ENCODE data around the gene CCDC80.

The CCDC80 gene

DNA sequence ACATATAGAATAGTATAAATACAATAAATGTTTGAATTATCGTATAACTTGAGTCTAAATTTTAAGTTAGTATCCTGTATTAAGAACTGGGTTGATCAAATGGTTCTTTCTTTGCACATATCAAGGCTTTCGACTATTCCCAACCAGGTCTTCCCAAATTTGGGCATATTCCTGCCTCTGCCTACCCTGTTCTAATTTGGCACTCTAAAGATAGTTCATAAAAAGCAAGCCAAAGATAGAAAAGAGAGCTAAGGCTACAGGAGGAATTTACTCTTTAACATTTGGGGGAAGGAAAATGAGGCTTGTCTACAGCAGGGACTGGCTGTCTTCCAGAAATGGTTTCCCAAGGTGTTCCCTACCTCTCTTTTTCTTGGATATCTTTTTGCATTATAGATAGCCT lies 43.0 kb downstream of the CCDC80 start:
- in situ Hi-C loops (cut with HindIII; ENCODE audit: low sequenced_read_pairs), result no loop called here
- TF ChIP-seq, protein P1, sequence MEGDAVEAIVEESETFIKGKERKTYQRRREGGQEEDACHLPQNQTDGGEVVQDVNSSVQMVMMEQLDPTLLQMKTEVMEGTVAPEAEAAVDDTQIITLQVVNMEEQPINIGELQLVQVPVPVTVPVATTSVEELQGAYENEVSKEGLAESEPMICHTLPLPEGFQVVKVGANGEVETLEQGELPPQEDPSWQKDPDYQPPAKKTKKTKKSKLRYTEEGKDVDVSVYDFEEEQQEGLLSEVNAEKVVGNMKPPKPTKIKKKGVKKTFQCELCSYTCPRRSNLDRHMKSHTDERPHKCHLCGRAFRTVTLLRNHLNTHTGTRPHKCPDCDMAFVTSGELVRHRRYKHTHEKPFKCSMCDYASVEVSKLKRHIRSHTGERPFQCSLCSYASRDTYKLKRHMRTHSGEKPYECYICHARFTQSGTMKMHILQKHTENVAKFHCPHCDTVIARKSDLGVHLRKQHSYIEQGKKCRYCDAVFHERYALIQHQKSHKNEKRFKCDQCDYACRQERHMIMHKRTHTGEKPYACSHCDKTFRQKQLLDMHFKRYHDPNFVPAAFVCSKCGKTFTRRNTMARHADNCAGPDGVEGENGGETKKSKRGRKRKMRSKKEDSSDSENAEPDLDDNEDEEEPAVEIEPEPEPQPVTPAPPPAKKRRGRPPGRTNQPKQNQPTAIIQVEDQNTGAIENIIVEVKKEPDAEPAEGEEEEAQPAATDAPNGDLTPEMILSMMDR (IDR thresholded peaks at IDR 0.05; ENCODE audit: low read depth, low read length, missing control alignments), result no peak
- DNase-seq (ENCODE audit: low read depth), result no peak
- no peak overlapping the region for H3K4me3 ChIP-seq (ENCODE audit: low read depth, low read length)

DNA sequence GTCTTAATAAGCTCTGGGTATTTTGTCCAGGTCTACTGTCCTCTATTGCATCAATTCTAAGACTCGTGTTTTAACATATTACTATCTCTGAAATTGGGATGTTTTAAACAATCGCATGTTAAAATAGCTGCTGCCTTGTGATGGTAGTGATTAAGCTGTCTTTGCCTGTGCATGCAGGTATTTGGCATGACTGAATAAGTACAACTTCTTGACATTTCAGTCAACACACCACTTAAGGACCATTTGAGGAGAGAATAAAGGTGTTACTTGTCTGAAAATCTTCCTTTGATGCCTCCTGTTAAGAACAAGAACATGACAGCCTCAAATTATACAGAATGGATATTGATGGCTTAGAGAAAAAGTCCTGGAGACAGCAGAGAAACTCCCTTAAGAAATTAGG lies 46.1 kb downstream of the CCDC80 start:
- in situ Hi-C loops (cut with HindIII; ENCODE audit: low sequenced_read_pairs), result no loop called here
- no peak overlapping the region for H3K4me3 ChIP-seq (ENCODE audit: low read depth, low read length)
- TF ChIP-seq, protein P1 (IDR thresholded peaks at IDR 0.05; ENCODE audit: low read depth, low read length, missing control alignments), result no peak
- no peak for DNase-seq (ENCODE audit: low read depth)

DNA sequence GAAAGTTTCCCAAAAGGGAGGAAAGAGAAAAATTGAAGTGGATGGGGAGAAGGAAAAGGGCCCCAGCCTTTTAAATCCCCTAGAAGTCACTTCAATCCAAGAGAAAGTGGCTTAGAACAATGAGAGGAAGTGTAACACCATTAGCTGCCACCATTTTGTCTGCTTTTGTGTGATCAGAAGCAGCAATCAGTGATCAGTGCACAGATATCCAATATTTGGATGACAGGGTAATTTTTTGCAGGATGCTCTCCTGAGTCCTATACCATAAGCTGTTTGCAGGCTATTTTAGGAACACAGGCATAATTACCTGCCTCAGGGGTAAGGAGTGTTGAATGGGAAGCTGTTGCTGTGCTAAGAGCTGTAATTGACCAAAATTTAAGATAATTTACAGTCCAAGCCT lies 47.7 kb downstream of the CCDC80 start:
- no peak for DNase-seq (ENCODE audit: low read depth)
- in situ Hi-C loops (cut with HindIII; ENCODE audit: low sequenced_read_pairs), result no loop called here
- TF ChIP-seq, protein P1 (IDR thresholded peaks at IDR 0.05; ENCODE audit: low read depth, low read length, missing control alignments), result no peak
- H3K4me3 ChIP-seq (ENCODE audit: low read depth, low read length), result no peak overlapping the region

DNA sequence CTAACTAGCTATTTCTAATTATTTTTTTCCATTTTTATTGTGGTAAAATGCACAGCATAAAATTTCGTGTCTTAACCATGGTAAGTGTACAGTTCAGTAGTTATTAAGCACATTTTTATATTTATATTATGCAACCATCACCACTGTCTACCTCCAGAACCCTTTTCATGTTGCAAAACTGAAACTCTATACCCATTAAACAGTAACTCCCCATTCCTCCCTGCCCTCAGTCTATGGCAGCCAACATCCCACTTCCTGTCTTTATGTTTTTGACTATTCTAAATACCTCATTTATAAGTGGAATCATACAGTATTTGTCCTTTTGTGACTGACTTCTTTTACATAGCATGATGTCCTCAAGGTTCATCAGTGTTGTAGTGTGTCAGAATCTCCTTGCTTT lies 53.6 kb downstream of the CCDC80 start:
- TF ChIP-seq, protein P1 (IDR thresholded peaks at IDR 0.05; ENCODE audit: low read depth, low read length, missing control alignments), result no peak
- H3K4me3 ChIP-seq (ENCODE audit: low read depth, low read length), result no peak overlapping the region
- in situ Hi-C loops (cut with HindIII; ENCODE audit: low sequenced_read_pairs), result no loop called here
- DNase-seq (ENCODE audit: low read depth), result no peak

DNA sequence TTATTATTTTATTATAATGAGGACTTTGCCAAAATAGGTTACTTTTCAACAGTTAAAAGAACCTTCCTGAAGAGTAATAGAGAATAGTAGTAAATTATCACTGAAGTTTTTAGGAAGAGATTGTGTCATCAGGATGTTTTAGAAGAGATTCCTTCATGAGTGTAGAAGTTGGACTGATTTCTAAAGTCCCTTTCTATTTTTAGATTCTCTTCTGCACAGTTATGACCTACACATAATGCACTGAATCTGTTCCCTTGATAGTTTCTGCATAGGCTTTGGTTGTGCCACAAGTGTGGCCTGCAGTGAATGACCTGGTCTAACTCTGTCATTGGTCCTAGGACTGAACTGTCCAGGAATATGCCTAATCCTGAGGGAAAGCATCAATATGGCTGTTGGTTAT lies 55.2 kb downstream of the CCDC80 start:
- in situ Hi-C loops (cut with HindIII; ENCODE audit: low sequenced_read_pairs), result no loop called here
- TF ChIP-seq, protein P1 (IDR thresholded peaks at IDR 0.05; ENCODE audit: low read depth, low read length, missing control alignments), result no peak
- H3K4me3 ChIP-seq (ENCODE audit: low read depth, low read length), result no peak overlapping the region
- no peak for DNase-seq (ENCODE audit: low read depth)

DNA sequence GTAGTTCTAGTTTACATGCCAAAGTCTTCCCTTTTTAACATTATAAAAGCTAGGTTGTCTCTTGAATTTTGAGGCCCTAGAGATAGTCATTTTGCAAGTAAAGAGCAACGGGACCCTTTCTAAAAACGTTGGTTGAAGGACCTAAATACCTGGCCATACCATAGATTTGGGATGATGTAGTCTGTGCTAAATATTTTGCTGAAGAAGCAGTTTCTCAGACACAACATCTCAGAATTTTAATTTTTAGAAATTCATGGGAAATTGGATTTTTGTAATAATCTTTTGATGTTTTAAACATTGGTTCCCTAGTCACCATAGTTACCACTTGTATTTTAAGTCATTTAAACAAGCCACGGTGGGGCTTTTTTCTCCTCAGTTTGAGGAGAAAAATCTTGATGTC lies 57.8 kb downstream of the CCDC80 start:
- in situ Hi-C loops (cut with HindIII; ENCODE audit: low sequenced_read_pairs), result no loop called here
- no peak for DNase-seq (ENCODE audit: low read depth)
- TF ChIP-seq, protein P1 (IDR thresholded peaks at IDR 0.05; ENCODE audit: low read depth, low read length, missing control alignments), result no peak

More for the DNA sequence above, 57.8 kb downstream of the CCDC80 start:
- H3K4me3 ChIP-seq (ENCODE audit: low read depth, low read length), result no peak overlapping the region
